CD14-positive monocyte (primary cell): ENCODE measurements around the gene WIPI1. TPM values are rescaled to one million over a fixed set of nuclear protein-coding genes. Genes with fewer than 3 reads are reported as not detected.

Source experiments
- DNase-seq, 3 donors: peaks; one replicate each; pipeline ENCODE4 v3.0.0-alpha.2; 2011 to 2022
- H2AFZ ChIP-seq: 2 replicates; pipeline ENCODE4 v1.6.0; 2012; ENCODE audit warnings: mild to moderate bottlenecking, low read depth, low read length, inconsistent platforms; ENCODE audit not compliant: insufficient read depth, poor library complexity, severe bottlenecking
- H3K27ac ChIP-seq, 2 donors: 1 replicate in 1 of 2; 2 replicates in 1 of 2; pipeline ENCODE4 v1.5.1; 2012 to 2013; ENCODE audit warnings: low read length in 2 of 2, control low read depth in 1 of 2, inconsistent platforms in 1 of 2, low read depth in 1 of 2, mild to moderate bottlenecking in 1 of 2
- H3K27me3 ChIP-seq, 2 donors: one replicate each; pipeline versions ENCODE4 v1.6.0 to v1.6.1; 2011 to 2013; ENCODE audit warnings: low read length in 2 of 2; ENCODE audit not compliant: control insufficient read depth in 2 of 2, insufficient read depth in 2 of 2
- H3K36me3 ChIP-seq, 2 donors: replicated peaks in 1 of 2; 1 replicate in 1 of 2; 2 replicates in 1 of 2; pipeline versions ENCODE4 v1.5.1 to v1.6.1; 2012 to 2013; ENCODE audit warnings: low read length in 2 of 2, control low read depth in 1 of 2, inconsistent platforms in 1 of 2, mild to moderate bottlenecking in 1 of 2; ENCODE audit not compliant: insufficient read depth in 2 of 2, control insufficient read depth in 1 of 2
- H3K4me1 ChIP-seq, 2 donors: 1 replicate in 1 of 2; 2 replicates in 1 of 2; pipeline versions ENCODE4 v1.5.1 to v1.6.1; 2012 to 2013; ENCODE audit warnings: low read length in 2 of 2, control low read depth in 1 of 2, inconsistent platforms in 1 of 2, mild to moderate bottlenecking in 1 of 2, moderate library complexity in 1 of 2; ENCODE audit not compliant: insufficient read depth in 2 of 2, control insufficient read depth in 1 of 2
- H3K4me2 ChIP-seq: replicated peaks from 2 replicates; pipeline ENCODE3; 2012; ENCODE audit warnings: low read length, moderate library complexity, mild to moderate bottlenecking; ENCODE audit not compliant: poor library complexity, severe bottlenecking; ENCODE audit errors: extremely low read depth
- H3K4me3 ChIP-seq, 3 experiments: fragments of 200-600 bp in 1 of 3; sonication (generic) in 1 of 3; replicated peaks in 1 of 3; 1 replicate in 2 of 3; 2 replicates in 1 of 3; pipeline ENCODE4 v1.5.1; 2011 to 2013; ENCODE audit warnings: low read length in 3 of 3, mild to moderate bottlenecking in 3 of 3, control low read depth in 2 of 3, low read depth in 2 of 3, inconsistent platforms in 1 of 3, moderate library complexity in 1 of 3
- H3K79me2 ChIP-seq: 2 replicates; pipeline ENCODE4 v1.6.0; 2012; ENCODE audit warnings: mild to moderate bottlenecking, control low read depth, inconsistent platforms, low read length, moderate library complexity; ENCODE audit not compliant: insufficient read depth
- H3K9ac ChIP-seq: 2 replicates; pipeline ENCODE4 v1.6.0; 2017; ENCODE audit warnings: low read length, mild to moderate bottlenecking; ENCODE audit not compliant: insufficient read depth, poor library complexity, severe bottlenecking
- H3K9me3 ChIP-seq, 2 donors: replicated peaks in 1 of 2; 1 replicate in 1 of 2; 2 replicates in 1 of 2; pipeline versions ENCODE4 v1.5.1 to v1.6.1; 2012 to 2013; ENCODE audit warnings: low read length in 2 of 2, control low read depth in 1 of 2; ENCODE audit not compliant: control insufficient read depth in 1 of 2, insufficient read depth in 1 of 2
- H4K20me1 ChIP-seq: 2 replicates; pipeline ENCODE4 v1.6.0; 2012; ENCODE audit warnings: mild to moderate bottlenecking, low read length, control low read depth, moderate library complexity; ENCODE audit not compliant: insufficient read depth
- H3K27ac Mint-ChIP-seq, 7 donors: one replicate each; pipeline ENCODE4 v1.8.0; 2020; ENCODE audit warnings: mild to moderate bottlenecking in 7 of 7, mixed read lengths in 7 of 7, moderate library complexity in 6 of 7, inconsistent platforms in 2 of 7
- H3K27me3 Mint-ChIP-seq, 3 donors: one replicate each; pipeline ENCODE4 v1.8.0; 2021 to 2022; ENCODE audit warnings: low read depth in 3 of 3, mild to moderate bottlenecking in 3 of 3, mixed read lengths in 3 of 3, moderate library complexity in 3 of 3, inconsistent platforms in 1 of 3
- H3K36me3 Mint-ChIP-seq, 2 donors: one replicate each; pipeline ENCODE4 v1.8.0; 2020; ENCODE audit warnings: mixed read lengths in 2 of 2, inconsistent platforms in 1 of 2, mild to moderate bottlenecking in 1 of 2
- H3K4me1 Mint-ChIP-seq: one replicate; pipeline ENCODE4 v1.8.0; 2020; ENCODE audit warnings: mild to moderate bottlenecking, mixed read lengths
- H3K4me3 Mint-ChIP-seq, 2 donors: one replicate each; pipeline ENCODE4 v1.8.0; 2020; ENCODE audit warnings: mild to moderate bottlenecking in 2 of 2, mixed read lengths in 2 of 2, moderate library complexity in 1 of 2
- H3K9me3 Mint-ChIP-seq, 7 donors: one replicate each; pipeline ENCODE4 v1.8.0; 2020 to 2022; ENCODE audit warnings: mixed read lengths in 7 of 7, mild to moderate bottlenecking in 6 of 7, moderate library complexity in 6 of 7, inconsistent platforms in 2 of 7
- WGBS: methylation state at CpG from one replicate; pipeline ENCODE4 v1.1.5; 2013; ENCODE audit warnings: missing lambda C conversion rate; ENCODE audit not compliant: insufficient coverage; 5-methylcytosine and 5-hydroxymethylcytosine counted together
- intact Hi-C, 2 donors: fragments of 100-400 bp; cut with micrococcal nuclease; formaldehyde crosslinking; loops; one replicate each; pipeline versions ENCODE4 v1.15.0 to v1.15.1; 2023
- polyA plus RNA-seq, 3 donors: library from polyadenylated mRNA; depleted of rRNA in 1 of 3; unstranded in 2 of 3; stranded (reverse) in 1 of 3; fragments of 300-500 nt in 2 of 3; fragments of >200 nt in 1 of 3; fragmentation: Illumina TruSeq in 2 of 3; gene quantifications; 1 replicate in 2 of 3; 2 replicates in 1 of 3; pipeline ENCODE4 v1.2.3, GENCODE V29; 2012 to 2021
- TF ChIP-seq, protein P1 (sequence below): fragments of 200-600 bp; IDR thresholded peaks from one replicate; pipeline ENCODE4 v1.8.0; 2022; ENCODE audit warnings: antibody characterized with exemption, mild to moderate bottlenecking

The WIPI1 gene
- polyA plus RNA-seq, 3 donors: 19.9 to 31.9 (median 22.1) TPM

DNA sequence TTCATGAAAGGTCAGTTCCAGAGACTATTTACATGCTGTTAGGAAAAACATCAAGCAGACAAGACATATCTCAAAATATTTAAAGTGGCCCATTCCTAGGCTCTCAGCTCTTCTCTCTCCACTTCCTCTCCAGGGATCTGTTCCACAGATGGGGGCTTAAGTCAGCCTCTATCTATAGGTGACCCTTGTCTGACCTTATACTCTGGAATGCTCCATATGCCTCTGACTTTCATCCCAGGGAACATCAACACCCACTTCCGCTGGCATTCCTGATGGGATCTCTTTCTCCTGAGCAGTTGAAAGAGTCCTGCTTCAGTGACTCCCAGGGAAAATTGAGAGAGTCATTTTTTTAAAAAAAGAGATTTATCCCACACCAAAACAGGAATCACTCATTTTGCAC, 11.5 kb upstream of the WIPI1 start:
- H3K27me3 ChIP-seq: no peaks in the 10 kb centered on the region
- no peak for DNase-seq
- no peaks in the 10 kb centered on the region for H3K9me3 ChIP-seq
- peaks cover 0 to 4% of the 10 kb centered on the region in 2 donors for H3K4me1 ChIP-seq
- H3K36me3 ChIP-seq: no peaks in the 10 kb centered on the region
- no peaks in the 10 kb centered on the region for H3K79me2 ChIP-seq
- H4K20me1 ChIP-seq: no peaks in the 10 kb centered on the region
- H3K27ac Mint-ChIP-seq: no peak overlapping the region
- H2AFZ ChIP-seq: no peak overlapping the region
- H3K9me3 Mint-ChIP-seq: no peaks in the 10 kb centered on the region
- no peak overlapping the region for H3K9ac ChIP-seq
- H3K27ac ChIP-seq: no peak overlapping the region
- intact Hi-C loops: loop anchor here (10.0 kb wide), 1 partner anchor 504 kb away; no protein-coding TSS in a partner anchor
- no peak overlapping the region for H3K4me3 Mint-ChIP-seq
- TF ChIP-seq, protein P1, sequence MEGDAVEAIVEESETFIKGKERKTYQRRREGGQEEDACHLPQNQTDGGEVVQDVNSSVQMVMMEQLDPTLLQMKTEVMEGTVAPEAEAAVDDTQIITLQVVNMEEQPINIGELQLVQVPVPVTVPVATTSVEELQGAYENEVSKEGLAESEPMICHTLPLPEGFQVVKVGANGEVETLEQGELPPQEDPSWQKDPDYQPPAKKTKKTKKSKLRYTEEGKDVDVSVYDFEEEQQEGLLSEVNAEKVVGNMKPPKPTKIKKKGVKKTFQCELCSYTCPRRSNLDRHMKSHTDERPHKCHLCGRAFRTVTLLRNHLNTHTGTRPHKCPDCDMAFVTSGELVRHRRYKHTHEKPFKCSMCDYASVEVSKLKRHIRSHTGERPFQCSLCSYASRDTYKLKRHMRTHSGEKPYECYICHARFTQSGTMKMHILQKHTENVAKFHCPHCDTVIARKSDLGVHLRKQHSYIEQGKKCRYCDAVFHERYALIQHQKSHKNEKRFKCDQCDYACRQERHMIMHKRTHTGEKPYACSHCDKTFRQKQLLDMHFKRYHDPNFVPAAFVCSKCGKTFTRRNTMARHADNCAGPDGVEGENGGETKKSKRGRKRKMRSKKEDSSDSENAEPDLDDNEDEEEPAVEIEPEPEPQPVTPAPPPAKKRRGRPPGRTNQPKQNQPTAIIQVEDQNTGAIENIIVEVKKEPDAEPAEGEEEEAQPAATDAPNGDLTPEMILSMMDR: no peak
- H3K4me1 Mint-ChIP-seq: peaks cover 6% of the 10 kb centered on the region
- H3K36me3 Mint-ChIP-seq: no peaks in the 10 kb centered on the region
- H3K27me3 Mint-ChIP-seq: peaks cover 2 to 8% (median 4%) of the 10 kb centered on the region in 3 donors
- no CpG with 5 or more reads among the region's 1 CpG for WGBS
- H3K4me3 ChIP-seq: no peak overlapping the region
- H3K4me2 ChIP-seq: no peak overlapping the region

DNA sequence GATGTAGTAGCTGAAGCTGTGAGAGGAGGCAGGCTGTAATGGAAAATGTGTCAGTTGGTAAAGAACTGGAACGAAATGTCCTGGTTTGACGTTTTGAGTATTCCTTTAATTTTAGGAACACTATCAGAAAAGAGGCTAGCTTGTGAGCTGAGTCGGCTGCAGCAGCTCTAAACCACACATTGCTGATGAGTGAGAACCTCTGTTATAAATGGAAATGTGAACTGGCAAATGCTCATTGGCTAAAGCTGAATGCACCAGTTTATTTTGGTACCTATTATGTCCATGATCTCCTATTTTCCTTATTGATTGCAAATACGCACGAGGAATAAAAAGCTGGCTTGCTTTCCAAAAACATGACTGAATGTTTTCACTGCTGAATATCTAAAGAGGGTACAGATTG, 11.0 kb upstream of the WIPI1 start:
- intact Hi-C loops: loop anchor here (10.0 kb wide), 1 partner anchor 504 kb away; no protein-coding TSS in a partner anchor
- TF ChIP-seq, protein P1: no peak
- Histone ChIP-seq H3K27ac (no peak overlapping the region), H4K20me1 (no peaks in the 10 kb centered on the region), H3K9me3 (no peaks in the 10 kb centered on the region), H3K79me2 (no peaks in the 10 kb centered on the region), H3K4me1 (peaks cover 0 to 4% of the 10 kb centered on the region in 2 donors), H3K9ac (no peak overlapping the region), H2AFZ (no peak overlapping the region), H3K27me3 (no peaks in the 10 kb centered on the region), H3K4me3 (no peak overlapping the region), H3K4me2 (no peak overlapping the region), H3K36me3 (no peaks in the 10 kb centered on the region)
- WGBS: 61% methylated on average over 3 of the region's 5 CpGs
- no peaks in the 10 kb centered on the region for H3K36me3 Mint-ChIP-seq
- DNase-seq: no peak
- no peak overlapping the region for H3K27ac Mint-ChIP-seq
- H3K9me3 Mint-ChIP-seq: no peaks in the 10 kb centered on the region
- H3K27me3 Mint-ChIP-seq: peaks cover 2 to 8% (median 4%) of the 10 kb centered on the region in 3 donors
- no peak overlapping the region for H3K4me3 Mint-ChIP-seq
- peaks cover 6% of the 10 kb centered on the region for H3K4me1 Mint-ChIP-seq
